GM18526 (cell line): ENCODE measurements around the gene PTPRU.

Experiments used
- POLR2A ChIP-seq: IDR thresholded peaks from 3 replicates; pipeline ENCODE4 v1.6.1; 2011; ENCODE audit not compliant: insufficient read length; ENCODE audit errors: extremely low read depth

PTPRU gene

GRCh38 chr1:29304025-29304684, 67.8 kb downstream of the PTPRU start:
- TF ChIP-seq POLR2A: no peak

- TF ChIP-seq POLR2A: no peak
These were observed 69.6 kb downstream of the PTPRU start for GRCh38 chr1:29305943-29306342.

GRCh38 chr1:29306471-29307140, 70.3 kb downstream of the PTPRU start:
- TF ChIP-seq POLR2A: no peak

GRCh38 chr1:29309075-29309474, 72.8 kb downstream of the PTPRU start:
- TF ChIP-seq POLR2A: no peak

- TF ChIP-seq POLR2A: no peak
These were observed 73.3 kb downstream of the PTPRU start for GRCh38 chr1:29309621-29310020.

- no peak for TF ChIP-seq POLR2A
These were observed 74.4 kb downstream of the PTPRU start for GRCh38 chr1:29310616-29311180.

GRCh38 chr1:29311352-29312030, 75.2 kb downstream of the PTPRU start:
- no peak for TF ChIP-seq POLR2A

GRCh38 chr1:29312469-29313461, 76.4 kb downstream of the PTPRU start:
- no peak for TF ChIP-seq POLR2A

- TF ChIP-seq POLR2A: no peak
These were observed 78.9 kb downstream of the PTPRU start for GRCh38 chr1:29315262-29315661.

- TF ChIP-seq POLR2A: no peak
These were observed 79.6 kb downstream of the PTPRU start for GRCh38 chr1:29315876-29316275.

- no peak for TF ChIP-seq POLR2A
These were observed 81.0 kb downstream of the PTPRU start for GRCh38 chr1:29317063-29317915.

GRCh38 chr1:29317916-29318530, 81.7 kb downstream of the PTPRU start:
- TF ChIP-seq POLR2A: no peak

- no peak for TF ChIP-seq POLR2A
These were observed 82.4 kb downstream of the PTPRU start for GRCh38 chr1:29318724-29319123.
